GM23338 (cell line): Measurements from ENCODE around the gene SNAI1. TPM values are rescaled to one million over a fixed set of nuclear protein-coding genes. Genes with fewer than 3 reads are reported as not detected.

Experiments used
- CREB1 ChIP-seq: fragments of 250-450 bp; sonication (Bioruptor Pico); IDR thresholded peaks from 2 replicates; pipeline ENCODE4 v1.5.0; 2020; ENCODE audit warnings: low read depth, mild to moderate bottlenecking, moderate library complexity
- NANOG ChIP-seq: IDR thresholded peaks from 2 replicates; pipeline ENCODE4 v1.6.1; 2016; ENCODE audit warnings: antibody characterized with exemption, borderline replicate concordance
- REST ChIP-seq: IDR thresholded peaks from one replicate; pipeline ENCODE4 v1.6.1; 2018; ENCODE audit warnings: antibody characterized with exemption; ENCODE audit not compliant: unreplicated experiment
- ZNF462 ChIP-seq: fragments of 250-450 bp; sonication (Bioruptor Pico); IDR thresholded peaks from 2 replicates; pipeline ENCODE4 v1.5.0; 2020; ENCODE audit warnings: mild to moderate bottlenecking, moderate library complexity
- polyA plus RNA-seq: library from polyadenylated mRNA; unstranded; fragments of >200 nt; fragmentation: Nextera tagmentation; extraction: Ambion mirVana; gene quantifications from 2 replicates; pipeline ENCODE4 v1.2.1, GENCODE V29; 2016
- total RNA-seq: library from RNA; depleted of rRNA; stranded (reverse); fragments of >200 nt; shearing (Covaris generic); gene quantifications from 2 replicates; pipeline ENCODE4 v1.2.3, GENCODE V29; 2014

Gene SNAI1
- total and polyA plus RNA-seq, 2 experiments from 2014 or later = 4.2 to 8.4 TPM

- TF ChIP-seq REST (no peak), ZNF462 (CRISPR knock-in tag) (no peak), CREB1 (no peak), NANOG (no peak)
These were observed 25.2 kb downstream of the SNAI1 start (continued) for GRCh38 chr20:50008007-50008406.
